M059J (cell line): ENCODE data around the gene ACAA2. TPM values are rescaled to one million over a fixed set of nuclear protein-coding genes. Genes with fewer than 3 reads are reported as not detected.
A peak's percentile ranks its signal among the peaks of the same experiment; 100 is the strongest.

ENCODE experiments used
- DNase-seq: peaks from one replicate; pipeline ENCODE4 v3.0.0-alpha.2; 2012; ENCODE audit warnings: low read depth
- total RNA-seq: library from RNA; depleted of rRNA; stranded (reverse); fragments of >200 nt; shearing (Covaris generic); gene quantifications from 2 replicates; pipeline ENCODE4 v1.2.3, GENCODE V29; 2014

The ACAA2 gene
- total RNA-seq, 1 experiment from 2014 or later: 59.3 TPM

- no peak for DNase-seq
Observed at GRCh38 chr18:49742316-49743116, 70.8 kb downstream of the ACAA2 start.

- peak; percentile 21 for DNase-seq
Observed at GRCh38 chr18:49739275-49739674, 74.1 kb downstream of the ACAA2 start.

- no peak for DNase-seq
Observed at GRCh38 chr18:49738721-49739120, 74.6 kb downstream of the ACAA2 start.

- no peak for DNase-seq
Observed at GRCh38 chr18:49734836-49735235, 78.5 kb downstream of the ACAA2 start.

- DNase-seq: no peak
Observed at GRCh38 chr18:49733896-49734585, 79.3 kb downstream of the ACAA2 start.

GRCh38 chr18:49733321-49733720 is 80.0 kb downstream of the ACAA2 start:
- no peak for DNase-seq
